ENCODE measurements around the gene ALG8.

DNA sequence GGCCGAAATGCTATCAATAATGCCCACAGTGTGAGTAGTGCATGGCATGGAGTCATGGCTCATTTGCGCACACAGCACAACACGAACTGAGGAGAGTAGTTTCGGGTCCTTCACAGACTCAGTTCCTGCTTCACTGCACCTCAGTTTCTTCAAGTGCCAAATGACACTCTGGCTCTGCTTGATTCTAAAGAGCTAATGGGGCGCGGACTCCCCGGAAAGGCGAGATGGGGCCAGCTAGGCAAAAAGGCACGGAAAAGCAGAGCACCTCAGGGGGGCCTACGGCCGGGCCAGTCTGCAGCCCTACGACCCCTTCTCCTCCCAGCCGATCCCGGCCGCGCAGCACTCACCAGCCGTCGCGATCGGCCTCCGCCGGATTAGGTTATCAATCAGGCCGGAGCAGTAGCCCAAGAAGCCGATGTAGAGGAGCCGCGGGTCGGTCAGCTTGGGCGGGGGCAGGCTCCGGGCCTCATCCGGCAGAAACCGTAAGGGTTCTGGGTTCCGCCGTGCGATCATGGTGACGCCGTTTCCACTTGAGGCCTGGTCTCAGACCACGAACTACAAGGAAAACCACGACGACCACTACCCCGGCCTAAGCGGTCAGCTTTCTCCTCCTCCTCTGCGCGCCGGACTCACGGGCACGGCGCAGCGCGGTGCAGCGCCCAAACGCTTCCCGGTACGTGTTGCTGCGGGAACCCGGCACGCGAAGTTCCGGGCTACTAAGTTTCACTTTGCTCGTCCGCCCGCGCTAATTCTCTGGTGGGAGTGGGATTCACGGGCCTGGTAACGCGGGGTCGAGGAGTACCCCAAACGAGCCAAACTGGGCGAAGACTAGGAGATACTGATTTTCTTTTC lies 60.0 kb downstream of the ALG8 start, which contains the start of gene NDUFC2:
- TF ChIP-seq, protein P1, sequence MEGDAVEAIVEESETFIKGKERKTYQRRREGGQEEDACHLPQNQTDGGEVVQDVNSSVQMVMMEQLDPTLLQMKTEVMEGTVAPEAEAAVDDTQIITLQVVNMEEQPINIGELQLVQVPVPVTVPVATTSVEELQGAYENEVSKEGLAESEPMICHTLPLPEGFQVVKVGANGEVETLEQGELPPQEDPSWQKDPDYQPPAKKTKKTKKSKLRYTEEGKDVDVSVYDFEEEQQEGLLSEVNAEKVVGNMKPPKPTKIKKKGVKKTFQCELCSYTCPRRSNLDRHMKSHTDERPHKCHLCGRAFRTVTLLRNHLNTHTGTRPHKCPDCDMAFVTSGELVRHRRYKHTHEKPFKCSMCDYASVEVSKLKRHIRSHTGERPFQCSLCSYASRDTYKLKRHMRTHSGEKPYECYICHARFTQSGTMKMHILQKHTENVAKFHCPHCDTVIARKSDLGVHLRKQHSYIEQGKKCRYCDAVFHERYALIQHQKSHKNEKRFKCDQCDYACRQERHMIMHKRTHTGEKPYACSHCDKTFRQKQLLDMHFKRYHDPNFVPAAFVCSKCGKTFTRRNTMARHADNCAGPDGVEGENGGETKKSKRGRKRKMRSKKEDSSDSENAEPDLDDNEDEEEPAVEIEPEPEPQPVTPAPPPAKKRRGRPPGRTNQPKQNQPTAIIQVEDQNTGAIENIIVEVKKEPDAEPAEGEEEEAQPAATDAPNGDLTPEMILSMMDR (IDR thresholded peaks at IDR 0.05), result no peak
- TF ChIP-seq POLR2A (IDR thresholded peaks at IDR 0.05), result peak; percentile 39 to 61
